Calu3 (cell line): Measurements from ENCODE around the gene FARP1. TPM values are rescaled to one million over a fixed set of nuclear protein-coding genes. Genes with fewer than 3 reads are reported as not detected.

Experiments used
- BruUV-seq: library from RNA; stranded (reverse); fragments of 400-500 nt; replicated peaks from 2 replicates; lab custom pipeline; 2021; lab: Mats Ljungman, UMichigan
- CTCF ChIA-PET: fragments of 300-600 bp; sonication (Branson Sonifier 250); formaldehyde crosslinking; loops from one replicate; lab custom pipeline; 2022; ENCODE audit warnings: antibody characterized with exemption; lab: Charles Lee
- DNase-seq: peaks from one replicate; pipeline ENCODE4 v3.0.0; 2022
- H3K27ac Mint-ChIP-seq: one replicate; pipeline ENCODE4 v1.8.0; 2022; ENCODE audit warnings: mixed read lengths; ENCODE audit not compliant: unreplicated experiment
- H3K27me3 Mint-ChIP-seq: one replicate; pipeline ENCODE4 v1.8.0; 2022; ENCODE audit warnings: mixed read lengths; ENCODE audit not compliant: unreplicated experiment
- H3K36me3 Mint-ChIP-seq: one replicate; pipeline ENCODE4 v1.8.0; 2022; ENCODE audit warnings: mild to moderate bottlenecking, moderate library complexity, mixed read lengths; ENCODE audit not compliant: insufficient read depth, unreplicated experiment
- H3K4me1 Mint-ChIP-seq: one replicate; pipeline ENCODE4 v1.8.0; 2022; ENCODE audit warnings: mild to moderate bottlenecking, low read depth, mixed read lengths; ENCODE audit not compliant: unreplicated experiment
- H3K4me3 Mint-ChIP-seq: one replicate; pipeline ENCODE4 v1.8.0; 2022; ENCODE audit warnings: mild to moderate bottlenecking, low read depth, moderate library complexity, mixed read lengths; ENCODE audit not compliant: unreplicated experiment
- H3K9me3 Mint-ChIP-seq: one replicate; pipeline ENCODE4 v1.8.0; 2022; ENCODE audit warnings: low read depth, mixed read lengths; ENCODE audit not compliant: unreplicated experiment
- intact Hi-C: fragments of 100-400 bp; cut with micrococcal nuclease; formaldehyde crosslinking; loops from one replicate; pipeline ENCODE4 v1.10.0; 2022; ENCODE audit not compliant: unreplicated experiment
- total RNA-seq: library from RNA; stranded (reverse); gene quantifications from 2 replicates; pipeline ENCODE4 v1.2.3, GENCODE V29; 2022
- TF ChIP-seq, protein P1 (sequence below): fragments of 200-600 bp; IDR thresholded peaks from one replicate; pipeline ENCODE4 v1.8.0; 2022; ENCODE audit warnings: antibody characterized with exemption; ENCODE audit not compliant: unreplicated experiment

FARP1 gene
- total RNA-seq, 1 experiment from 2014 or later = 47.0 TPM

DNA sequence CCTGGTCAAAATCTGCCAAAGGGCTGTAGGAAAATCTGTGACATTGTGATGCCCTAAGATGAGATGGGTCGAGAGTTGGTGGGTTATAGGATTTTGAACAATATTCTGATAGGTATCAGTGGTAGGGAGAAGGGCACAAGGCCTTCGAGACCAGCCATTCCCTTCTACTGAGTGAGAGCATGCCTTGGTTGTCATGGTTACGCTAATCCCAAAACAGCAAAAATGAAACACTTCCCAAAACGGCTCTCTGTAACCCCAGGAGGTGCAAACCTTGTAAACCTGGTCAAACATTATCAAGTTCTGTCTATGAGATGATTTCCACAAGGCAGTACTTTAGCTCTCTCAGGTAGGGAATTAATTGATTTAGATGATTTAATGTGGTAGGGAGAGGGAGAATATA is 192.8 kb downstream of the FARP1 start:
- intact Hi-C loops = no loop called here
- no peaks in the 10 kb centered on the region for H3K36me3 Mint-ChIP-seq
- CTCF ChIA-PET = no interaction called here
- no peaks in the 10 kb centered on the region for H3K9me3 Mint-ChIP-seq
- no peaks in the 10 kb centered on the region for H3K27me3 Mint-ChIP-seq
- H3K4me1 Mint-ChIP-seq = no peaks in the 10 kb centered on the region
- H3K4me3 Mint-ChIP-seq = no peak overlapping the region
- BruUV-seq = no TSS peak
- no peak overlapping the region for H3K27ac Mint-ChIP-seq
- DNase-seq = no peak
- TF ChIP-seq, protein P1, sequence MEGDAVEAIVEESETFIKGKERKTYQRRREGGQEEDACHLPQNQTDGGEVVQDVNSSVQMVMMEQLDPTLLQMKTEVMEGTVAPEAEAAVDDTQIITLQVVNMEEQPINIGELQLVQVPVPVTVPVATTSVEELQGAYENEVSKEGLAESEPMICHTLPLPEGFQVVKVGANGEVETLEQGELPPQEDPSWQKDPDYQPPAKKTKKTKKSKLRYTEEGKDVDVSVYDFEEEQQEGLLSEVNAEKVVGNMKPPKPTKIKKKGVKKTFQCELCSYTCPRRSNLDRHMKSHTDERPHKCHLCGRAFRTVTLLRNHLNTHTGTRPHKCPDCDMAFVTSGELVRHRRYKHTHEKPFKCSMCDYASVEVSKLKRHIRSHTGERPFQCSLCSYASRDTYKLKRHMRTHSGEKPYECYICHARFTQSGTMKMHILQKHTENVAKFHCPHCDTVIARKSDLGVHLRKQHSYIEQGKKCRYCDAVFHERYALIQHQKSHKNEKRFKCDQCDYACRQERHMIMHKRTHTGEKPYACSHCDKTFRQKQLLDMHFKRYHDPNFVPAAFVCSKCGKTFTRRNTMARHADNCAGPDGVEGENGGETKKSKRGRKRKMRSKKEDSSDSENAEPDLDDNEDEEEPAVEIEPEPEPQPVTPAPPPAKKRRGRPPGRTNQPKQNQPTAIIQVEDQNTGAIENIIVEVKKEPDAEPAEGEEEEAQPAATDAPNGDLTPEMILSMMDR = no peak

DNA sequence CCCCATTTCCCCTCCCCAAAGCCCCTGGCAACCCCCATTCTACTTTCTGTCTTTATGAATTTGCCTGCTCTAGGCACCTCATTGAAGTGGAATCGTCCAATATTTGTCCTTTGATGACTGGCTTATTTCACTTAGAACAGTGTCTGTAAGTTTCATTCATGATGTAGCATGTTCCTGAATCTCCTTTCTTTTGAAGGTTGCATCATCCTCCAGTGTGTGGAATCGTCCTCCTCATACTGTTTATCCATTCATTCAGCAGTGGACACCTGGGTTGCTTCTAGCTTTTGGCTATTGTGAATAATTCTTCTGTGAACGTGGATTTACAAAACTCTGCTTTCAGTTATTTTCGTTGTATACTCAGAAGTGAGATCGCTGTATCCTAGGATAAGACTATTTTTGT is 195.4 kb downstream of the FARP1 start:
- intact Hi-C loops = no loop called here
- no peaks in the 10 kb centered on the region for H3K27me3 Mint-ChIP-seq
- no peak overlapping the region for H3K4me3 Mint-ChIP-seq
- BruUV-seq = no TSS peak
- TF ChIP-seq, protein P1 = no peak
- H3K9me3 Mint-ChIP-seq = no peaks in the 10 kb centered on the region
- no peak for DNase-seq
- CTCF ChIA-PET = no interaction called here
- H3K36me3 Mint-ChIP-seq = no peaks in the 10 kb centered on the region
- no peaks in the 10 kb centered on the region for H3K4me1 Mint-ChIP-seq
- H3K27ac Mint-ChIP-seq = no peak overlapping the region

DNA sequence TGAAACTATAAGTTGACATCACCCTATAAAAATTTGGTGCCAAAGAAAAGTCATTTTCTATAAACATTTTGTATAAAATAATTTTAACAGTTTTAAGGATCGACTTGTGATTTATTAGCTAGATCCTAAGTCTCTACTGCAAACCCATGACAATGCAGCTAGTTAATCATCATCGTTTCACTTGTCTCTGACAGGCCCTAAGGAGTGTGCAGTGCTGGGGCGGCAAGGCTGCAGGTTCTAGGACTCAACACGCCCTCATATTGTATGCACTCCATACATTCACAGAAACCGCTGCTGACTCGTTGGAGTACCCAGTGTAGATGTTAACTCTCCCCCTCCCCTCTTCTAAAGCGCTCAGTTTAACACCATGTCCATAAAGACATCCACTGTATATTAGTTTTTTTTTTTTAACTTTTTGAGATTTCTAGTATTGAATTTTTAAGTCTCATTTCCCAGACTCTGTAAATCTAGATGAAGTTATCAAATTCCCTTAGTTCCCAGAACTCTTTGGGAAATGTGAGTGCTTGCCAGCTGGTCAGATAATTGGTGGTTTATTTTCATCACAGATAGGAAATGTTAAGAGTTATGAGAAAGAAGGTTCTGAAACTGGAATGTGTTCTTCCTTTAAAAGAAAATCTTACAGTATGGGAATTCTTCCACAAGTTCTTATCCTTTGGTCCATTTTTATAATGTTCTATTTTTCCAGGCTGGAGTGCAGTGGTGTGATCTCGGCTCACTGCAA is 197.0 kb downstream of the FARP1 start:
- intact Hi-C loops = no loop called here

DNA sequence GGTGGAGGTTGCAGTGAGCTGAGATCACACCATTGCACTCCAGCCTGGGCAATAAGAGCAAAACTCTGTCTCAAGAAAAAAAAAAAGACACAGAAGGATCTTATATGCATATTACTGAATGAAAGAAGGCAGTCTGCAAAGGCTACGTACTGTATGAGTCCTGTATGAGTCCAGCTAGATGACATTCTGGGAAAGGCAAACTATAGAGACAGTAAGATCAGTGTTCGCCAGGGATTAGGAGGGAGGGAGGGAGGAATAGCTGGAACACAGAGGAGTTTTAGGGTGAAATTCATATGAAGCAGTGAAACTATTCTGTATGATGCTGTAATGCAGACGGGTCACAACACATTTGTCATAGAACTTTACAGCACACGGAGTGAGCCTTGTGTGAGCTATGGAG is 200.1 kb downstream of the FARP1 start:
- no TSS peak for BruUV-seq

More for the DNA sequence above, 197.0 kb downstream of the FARP1 start:
- no peaks in the 10 kb centered on the region for H3K9me3 Mint-ChIP-seq
- H3K4me1 Mint-ChIP-seq = no peaks in the 10 kb centered on the region
- BruUV-seq = no TSS peak
- H3K27ac Mint-ChIP-seq = no peak overlapping the region
- TF ChIP-seq, protein P1 = no peak
- no peaks in the 10 kb centered on the region for H3K36me3 Mint-ChIP-seq
- H3K4me3 Mint-ChIP-seq = no peak overlapping the region
- CTCF ChIA-PET = no interaction called here
- no peak for DNase-seq
- H3K27me3 Mint-ChIP-seq = no peaks in the 10 kb centered on the region

More for the DNA sequence above, 200.1 kb downstream of the FARP1 start:
- CTCF ChIA-PET = no interaction called here
- intact Hi-C loops = no loop called here
- DNase-seq = no peak
- TF ChIP-seq, protein P1 = no peak
- Mint-ChIP-seq H3K27ac (no peak overlapping the region), H3K4me3 (no peak overlapping the region), H3K27me3 (no peaks in the 10 kb centered on the region), H3K4me1 (no peaks in the 10 kb centered on the region), H3K36me3 (no peaks in the 10 kb centered on the region), H3K9me3 (no peaks in the 10 kb centered on the region)
